ENCODE data around the gene SBF2.
"Not testable (repeated sequence)": the region's sequence is repeated elsewhere in the genome, so short reads cannot be mapped to it uniquely, and the experiment has no call there.

Gene SBF2

GRCh38 chr11:10133251-10133650 lies 160.8 kb downstream of the SBF2 start:
- H3K27me3 Mint-ChIP-seq, H3K4me1 Mint-ChIP-seq, DNase-seq, H3K36me3 Mint-ChIP-seq, H3K4me3 Mint-ChIP-seq, CTCF ChIA-PET, H3K27ac Mint-ChIP-seq: not testable (repeated sequence)
- peaks cover 14% of the 10 kb centered on the region for H3K9me3 Mint-ChIP-seq

- CTCF ChIA-PET, result no interaction called here
- H3K27me3 Mint-ChIP-seq, result no peaks in the 10 kb centered on the region
- H3K27ac Mint-ChIP-seq, result no peak overlapping the region
- no peak overlapping the region for H3K4me3 Mint-ChIP-seq
- H3K4me1 Mint-ChIP-seq, result no peaks in the 10 kb centered on the region
- H3K9me3 Mint-ChIP-seq, result peaks cover 14% of the 10 kb centered on the region
- H3K36me3 Mint-ChIP-seq, result no peaks in the 10 kb centered on the region
- no peak for DNase-seq
Measured at GRCh38 chr11:10130875-10131274, 163.1 kb downstream of the SBF2 start.

GRCh38 chr11:10129184-10129583 lies 164.8 kb downstream of the SBF2 start:
- H3K4me1 Mint-ChIP-seq, H3K27me3 Mint-ChIP-seq, H3K36me3 Mint-ChIP-seq, H3K4me3 Mint-ChIP-seq, CTCF ChIA-PET, H3K27ac Mint-ChIP-seq, DNase-seq, H3K9me3 Mint-ChIP-seq: not testable (repeated sequence)

- no peaks in the 10 kb centered on the region for H3K4me1 Mint-ChIP-seq
- H3K27me3 Mint-ChIP-seq, result no peaks in the 10 kb centered on the region
- no peak overlapping the region for H3K27ac Mint-ChIP-seq
Measured at GRCh38 chr11:10125522-10126133, 168.4 kb downstream of the SBF2 start.

GRCh38 chr11:10122326-10123197 lies 171.5 kb downstream of the SBF2 start:
- H3K36me3 Mint-ChIP-seq, result no peaks in the 10 kb centered on the region
- H3K27ac Mint-ChIP-seq, result no peak overlapping the region
- H3K4me1 Mint-ChIP-seq, result no peaks in the 10 kb centered on the region
- no peaks in the 10 kb centered on the region for H3K27me3 Mint-ChIP-seq
- CTCF ChIA-PET, result no interaction called here
- H3K9me3 Mint-ChIP-seq, result no peaks in the 10 kb centered on the region
- DNase-seq, result no peak
- no peak overlapping the region for H3K4me3 Mint-ChIP-seq

More at GRCh38 chr11:10125522-10126133, 168.4 kb downstream of the SBF2 start:
- Mint-ChIP-seq H3K36me3 (no peaks in the 10 kb centered on the region), H3K4me3 (no peak overlapping the region), H3K9me3 (no peaks in the 10 kb centered on the region)
- no peak for DNase-seq
- CTCF ChIA-PET, result no interaction called here

- Mint-ChIP-seq H3K36me3 (no peaks in the 10 kb centered on the region), H3K9me3 (no peaks in the 10 kb centered on the region), H3K4me1 (no peaks in the 10 kb centered on the region), H3K27ac (no peak overlapping the region), H3K4me3 (no peak overlapping the region), H3K27me3 (no peaks in the 10 kb centered on the region)
- CTCF ChIA-PET, result no interaction called here
- no peak for DNase-seq
Measured at GRCh38 chr11:10118865-10119264, 175.2 kb downstream of the SBF2 start.

- Mint-ChIP-seq H3K27me3 (no peaks in the 10 kb centered on the region), H3K36me3 (no peaks in the 10 kb centered on the region), H3K4me3 (no peak overlapping the region), H3K9me3 (no peaks in the 10 kb centered on the region), H3K4me1 (no peaks in the 10 kb centered on the region), H3K27ac (no peak overlapping the region)
- CTCF ChIA-PET, result no interaction called here
- no peak for DNase-seq
Measured at GRCh38 chr11:10117709-10118351, 176.2 kb downstream of the SBF2 start.

GRCh38 chr11:10116588-10116987 lies 177.4 kb downstream of the SBF2 start:
- no peaks in the 10 kb centered on the region for H3K27me3 Mint-ChIP-seq
- no peaks in the 10 kb centered on the region for H3K4me1 Mint-ChIP-seq
- no peaks in the 10 kb centered on the region for H3K9me3 Mint-ChIP-seq
- no peak for DNase-seq
- no peak overlapping the region for H3K4me3 Mint-ChIP-seq
- no peaks in the 10 kb centered on the region for H3K36me3 Mint-ChIP-seq
- CTCF ChIA-PET, result no interaction called here
- no peak overlapping the region for H3K27ac Mint-ChIP-seq

- CTCF ChIA-PET, result no interaction called here
- H3K4me1 Mint-ChIP-seq, result no peaks in the 10 kb centered on the region
- no peak overlapping the region for H3K27ac Mint-ChIP-seq
- H3K27me3 Mint-ChIP-seq, result no peaks in the 10 kb centered on the region
- H3K9me3 Mint-ChIP-seq, result no peaks in the 10 kb centered on the region
- no peak for DNase-seq
- H3K36me3 Mint-ChIP-seq, result no peaks in the 10 kb centered on the region
- H3K4me3 Mint-ChIP-seq, result no peak overlapping the region
Measured at GRCh38 chr11:10114593-10115404, 179.2 kb downstream of the SBF2 start.

- CTCF ChIA-PET, result no interaction called here
- Mint-ChIP-seq H3K4me3 (no peak overlapping the region), H3K36me3 (no peaks in the 10 kb centered on the region)
Measured at GRCh38 chr11:10113852-10114251, 180.2 kb downstream of the SBF2 start.

GRCh38 chr11:10109806-10110205 lies 184.2 kb downstream of the SBF2 start:
- Mint-ChIP-seq H3K4me3 (no peak overlapping the region), H3K27ac (no peak overlapping the region), H3K4me1 (no peaks in the 10 kb centered on the region), H3K9me3 (no peaks in the 10 kb centered on the region), H3K36me3 (no peaks in the 10 kb centered on the region), H3K27me3 (no peaks in the 10 kb centered on the region)
- no peak for DNase-seq
- CTCF ChIA-PET, result no interaction called here

More at GRCh38 chr11:10113852-10114251, 180.2 kb downstream of the SBF2 start:
- no peak overlapping the region for H3K27ac Mint-ChIP-seq
- H3K9me3 Mint-ChIP-seq, result no peaks in the 10 kb centered on the region
- H3K4me1 Mint-ChIP-seq, result no peaks in the 10 kb centered on the region
- DNase-seq, result no peak
- H3K27me3 Mint-ChIP-seq, result no peaks in the 10 kb centered on the region

GRCh38 chr11:10108915-10109680 lies 184.9 kb downstream of the SBF2 start:
- no peaks in the 10 kb centered on the region for H3K27me3 Mint-ChIP-seq
- H3K9me3 Mint-ChIP-seq, result no peaks in the 10 kb centered on the region
- H3K36me3 Mint-ChIP-seq, result no peaks in the 10 kb centered on the region
- CTCF ChIA-PET, result no interaction called here
- H3K27ac Mint-ChIP-seq, result no peak overlapping the region
- no peak overlapping the region for H3K4me3 Mint-ChIP-seq
- DNase-seq, result no peak
- H3K4me1 Mint-ChIP-seq, result no peaks in the 10 kb centered on the region

GRCh38 chr11:10107497-10107896 lies 186.5 kb downstream of the SBF2 start:
- Mint-ChIP-seq H3K27ac (no peak overlapping the region), H3K27me3 (no peaks in the 10 kb centered on the region), H3K36me3 (no peaks in the 10 kb centered on the region), H3K4me1 (no peaks in the 10 kb centered on the region), H3K4me3 (no peak overlapping the region), H3K9me3 (no peaks in the 10 kb centered on the region)
- no peak for DNase-seq
- CTCF ChIA-PET, result interaction anchor here (0.6 kb wide), 1 partner anchor 35 kb away, joined by 4 read pairs; no protein-coding TSS in a partner anchor

- Mint-ChIP-seq H3K9me3 (peaks cover 14% of the 10 kb centered on the region), H3K36me3 (no peaks in the 10 kb centered on the region), H3K4me1 (no peaks in the 10 kb centered on the region), H3K4me3 (no peak overlapping the region), H3K27ac (no peak overlapping the region), H3K27me3 (no peaks in the 10 kb centered on the region)
- no peak for DNase-seq
- CTCF ChIA-PET, result no interaction called here
Measured at GRCh38 chr11:10097615-10098014, 196.4 kb downstream of the SBF2 start.

All from activated naive CD4-positive, alpha-beta T cell treated with anti-CD3 and anti-CD28 coated beads, Interleukin-2, amount 10 ng/mL, durations not matched to agents 7 days and 5 days (primary cell).